GM19099 (cell line): ENCODE data around the gene GP9.

Experiments
- POLR2A ChIP-seq: IDR thresholded peaks from 3 replicates; pipeline ENCODE4 v1.6.1; 2011; ENCODE audit warnings: low read depth; ENCODE audit not compliant: insufficient read length; ENCODE audit errors: extremely low read depth

The GP9 gene

GRCh38 chr3:129070086-129070885 is 9.7 kb downstream of the GP9 start:
- no peak for TF ChIP-seq POLR2A

GRCh38 chr3:129077222-129077621 is 16.6 kb downstream of the GP9 start:
- no peak for TF ChIP-seq POLR2A

DNA sequence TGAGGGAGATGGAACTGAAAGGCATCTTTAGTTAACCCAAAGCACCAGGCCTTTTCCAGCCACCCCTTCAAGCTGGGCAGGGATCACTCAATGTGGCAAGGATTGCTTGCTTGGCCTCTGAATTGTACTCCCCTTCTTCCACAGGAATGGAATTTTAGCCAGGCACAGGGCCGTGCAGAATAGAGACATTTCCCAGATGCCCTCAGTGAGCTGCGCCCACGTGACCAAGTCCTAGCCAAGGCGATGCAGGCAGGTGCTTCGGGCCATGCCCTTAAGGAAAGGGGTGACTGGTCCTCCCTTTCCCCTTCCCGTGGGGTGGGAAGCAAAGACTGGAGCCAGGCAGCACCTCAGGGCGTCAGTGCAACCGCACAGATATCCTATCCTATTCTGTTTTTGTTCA is 17.9 kb downstream of the GP9 start:
- no peak for TF ChIP-seq POLR2A

GRCh38 chr3:129081503-129081902 is 20.9 kb downstream of the GP9 start:
- no peak for TF ChIP-seq POLR2A

DNA sequence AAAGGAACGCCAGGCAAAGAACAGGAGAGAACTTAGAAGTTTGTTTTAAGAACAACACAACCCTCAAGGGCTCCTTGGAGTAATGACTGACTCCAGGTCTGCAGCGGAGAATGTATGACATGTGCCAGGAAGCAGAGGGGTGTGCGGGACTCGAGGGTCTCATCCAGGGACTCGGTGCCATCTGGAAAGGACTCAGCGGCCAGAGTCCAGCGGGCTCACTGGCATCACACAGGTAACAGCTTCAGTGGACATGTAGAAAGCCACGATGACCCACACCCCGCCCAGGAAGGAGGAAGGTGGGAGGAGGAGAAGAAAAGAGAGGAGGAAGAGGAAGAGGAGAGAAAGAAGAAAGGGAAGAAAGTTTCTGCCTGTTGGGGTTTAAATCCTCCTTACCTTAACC is 21.4 kb downstream of the GP9 start:
- TF ChIP-seq POLR2A, result no peak

GRCh38 chr3:129084501-129084900 is 23.9 kb downstream of the GP9 start:
- no peak for TF ChIP-seq POLR2A

GRCh38 chr3:129085165-129085715 is 24.7 kb downstream of the GP9 start:
- TF ChIP-seq POLR2A, result no peak

DNA sequence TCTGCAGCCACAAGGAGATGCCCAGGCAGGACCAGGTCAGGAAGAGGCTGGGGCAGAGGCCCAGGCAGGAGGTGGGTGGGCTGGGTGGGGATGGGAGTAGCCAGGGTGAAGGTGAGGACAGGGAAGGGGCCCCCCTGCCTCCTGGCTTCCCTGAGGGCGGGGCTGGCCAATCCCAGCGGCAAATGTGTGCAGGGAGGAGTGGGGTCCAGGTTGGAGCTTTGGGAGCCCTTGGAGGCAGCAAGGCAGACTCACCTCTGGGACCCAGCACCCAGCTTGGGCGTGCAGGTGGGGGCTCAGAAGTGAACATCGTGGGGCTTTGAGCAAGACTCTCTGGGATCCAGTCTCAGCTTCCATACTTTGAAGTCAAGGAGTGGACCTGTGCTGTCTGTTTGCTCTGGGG is 25.2 kb downstream of the GP9 start:
- TF ChIP-seq POLR2A, result no peak

DNA sequence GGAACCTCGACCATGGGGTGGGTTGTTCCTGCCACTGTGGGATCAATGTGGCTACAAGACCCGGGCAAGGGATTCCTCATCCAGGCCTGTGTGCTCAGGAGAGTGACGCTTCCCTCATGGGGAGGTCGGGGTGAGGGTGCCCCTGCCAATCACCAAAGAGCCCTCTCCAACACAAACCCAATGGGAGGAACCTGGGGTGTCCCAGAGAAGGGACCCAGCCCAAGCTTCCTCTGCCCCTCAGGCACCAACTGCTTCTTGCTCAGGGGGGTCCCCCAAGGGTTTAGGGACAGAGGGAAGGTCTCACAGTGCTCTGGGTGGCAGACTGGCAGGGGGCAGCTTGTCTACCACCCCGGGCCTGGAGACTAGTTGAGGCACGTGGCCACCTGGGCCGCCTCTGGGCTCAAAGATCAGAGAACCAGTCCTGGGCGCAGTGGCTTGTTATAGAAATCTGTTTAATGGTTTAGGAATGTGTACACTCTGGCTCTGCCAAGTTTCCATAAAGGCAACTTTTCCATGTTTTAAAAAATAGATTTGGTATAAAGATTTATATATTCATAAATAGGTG is 26.6 kb downstream of the GP9 start:
- no peak for TF ChIP-seq POLR2A

- no peak for TF ChIP-seq POLR2A
Measured at GRCh38 chr3:129095285-129095684, 34.7 kb downstream of the GP9 start.

GRCh38 chr3:129100274-129100673 is 39.7 kb downstream of the GP9 start:
- no peak for TF ChIP-seq POLR2A

DNA sequence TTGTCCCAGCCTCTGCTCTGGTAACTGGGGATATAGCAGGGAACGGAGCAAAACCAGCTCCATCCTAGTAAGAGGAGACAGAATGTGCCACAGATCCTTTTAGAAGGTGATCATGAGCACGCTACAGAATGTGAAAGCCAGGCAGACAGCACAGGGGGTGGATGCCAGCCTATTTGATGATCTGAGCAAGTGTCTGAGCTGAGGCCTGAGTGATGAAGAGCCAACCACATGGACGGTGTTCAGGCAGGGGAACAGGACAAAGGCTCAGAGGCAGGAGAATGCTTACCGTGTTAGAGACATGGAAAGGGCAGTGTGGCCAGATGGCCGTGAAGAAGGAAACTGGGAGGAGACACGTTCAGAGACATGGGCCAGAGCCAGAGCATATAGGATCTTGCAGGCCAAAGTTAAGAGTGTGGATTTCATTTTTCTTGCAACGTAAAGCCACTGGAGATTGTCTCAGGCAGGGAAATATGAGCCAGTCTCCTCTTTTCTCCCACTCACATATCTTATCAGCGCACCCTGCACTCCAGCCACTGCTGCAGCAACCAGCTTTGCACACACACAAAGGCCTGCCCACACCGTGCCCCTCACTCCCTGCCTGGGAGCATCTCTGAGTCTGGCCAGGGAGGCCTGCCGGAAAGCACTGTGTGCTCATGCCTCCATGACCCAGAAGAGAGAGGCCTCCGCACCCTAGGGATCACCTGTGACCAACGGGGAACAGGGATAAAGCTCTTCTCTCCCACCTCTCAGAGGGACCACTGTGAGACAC is 41.0 kb downstream of the GP9 start:
- TF ChIP-seq POLR2A, result no peak

DNA sequence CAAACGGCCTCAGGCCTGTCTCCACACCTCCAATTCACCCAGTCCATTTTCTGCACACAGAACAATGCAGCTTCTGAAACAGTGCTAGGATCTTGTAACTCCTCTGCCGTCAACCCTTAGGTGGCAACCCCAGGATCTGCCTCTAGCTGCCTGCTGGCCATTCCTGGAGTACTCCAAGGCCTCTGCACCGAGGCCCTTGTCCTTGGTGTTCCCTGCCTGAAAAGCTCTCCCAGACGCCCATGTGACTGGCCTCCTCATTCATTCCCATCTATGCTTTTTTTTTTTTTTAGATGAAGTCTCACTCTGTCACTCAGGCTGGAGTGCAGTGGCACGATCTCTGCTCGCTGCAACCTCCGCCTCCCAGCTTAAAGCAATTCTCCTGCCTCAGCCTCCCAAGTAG is 42.7 kb downstream of the GP9 start:
- no peak for TF ChIP-seq POLR2A

DNA sequence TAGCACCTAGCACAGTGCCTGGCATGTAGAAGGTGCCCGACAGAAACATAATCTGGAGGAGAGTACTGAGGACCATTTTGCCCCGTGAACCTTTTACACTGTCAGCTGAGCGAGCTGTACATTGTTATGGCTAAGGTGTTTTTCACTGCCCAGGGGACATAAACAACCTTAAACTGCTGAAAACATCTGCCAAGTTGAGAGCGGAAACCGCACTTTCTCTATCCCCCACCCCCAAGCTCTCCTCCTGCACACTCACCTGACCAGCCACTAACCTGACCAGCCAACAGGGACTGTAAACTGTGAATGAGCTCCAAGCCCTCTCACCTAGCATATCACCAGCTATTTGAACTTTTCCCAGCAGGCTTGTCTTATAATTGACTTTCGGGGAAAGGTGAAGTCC is 43.5 kb downstream of the GP9 start:
- TF ChIP-seq POLR2A, result no peak

GRCh38 chr3:129104498-129105079 is 44.0 kb downstream of the GP9 start:
- TF ChIP-seq POLR2A, result no peak

DNA sequence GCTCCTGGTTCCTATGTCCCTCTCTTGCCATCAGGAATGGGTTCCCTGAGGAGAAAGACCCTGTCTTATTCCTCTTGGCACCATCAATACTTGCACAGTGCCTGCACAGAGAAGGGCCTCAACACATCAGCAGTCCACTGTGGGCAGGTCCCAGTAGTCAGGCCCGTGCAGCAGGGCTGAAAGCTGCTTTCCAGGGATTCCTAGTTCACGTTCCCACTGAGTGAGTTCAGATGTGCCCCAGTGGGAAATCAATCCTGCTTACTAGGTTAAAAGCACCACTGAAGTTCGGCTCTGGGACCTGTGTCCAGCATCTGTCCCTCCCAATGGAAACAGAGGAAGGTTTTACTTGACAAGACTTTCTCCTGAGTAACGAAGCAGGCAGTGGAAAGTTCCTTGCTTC is 45.3 kb downstream of the GP9 start:
- no peak for TF ChIP-seq POLR2A

GRCh38 chr3:129106320-129106719 is 45.7 kb downstream of the GP9 start:
- TF ChIP-seq POLR2A, result no peak
